IMR-90 (cell line): ENCODE data around the gene RALGPS1.

Experiments
- BHLHE40 ChIP-seq: fragments of 150-350 bp; IDR thresholded peaks from 2 replicates; pipeline ENCODE4 v1.6.1; 2016; ENCODE audit warnings: mild to moderate bottlenecking, low read depth, low read length
- CEBPB ChIP-seq: IDR thresholded peaks from 2 replicates; pipeline ENCODE4 v1.6.1; 2012; ENCODE audit warnings: low read depth, low read length, improper control_type of control experiment
- CHD1 ChIP-seq: IDR thresholded peaks from 2 replicates; pipeline ENCODE4 v1.6.1; 2012; ENCODE audit warnings: low read depth, low read length, improper control_type of control experiment
- CTCF ChIP-seq: conservative IDR thresholded peaks from 2 replicates; pipeline ENCODE4 v1.5.1; 2012; ENCODE audit warnings: mild to moderate bottlenecking, low read depth, low read length, improper control_type of control experiment
- FOS ChIP-seq: fragments of 150-350 bp; IDR thresholded peaks from 2 replicates; pipeline ENCODE4 v1.6.1; 2016; ENCODE audit warnings: low read depth, low read length
- MAZ ChIP-seq: IDR thresholded peaks from 2 replicates; pipeline ENCODE4 v1.6.1; 2012; ENCODE audit warnings: low read depth, mild to moderate bottlenecking, low read length, improper control_type of control experiment, moderate library complexity, borderline replicate concordance
- MXI1 ChIP-seq: IDR thresholded peaks from 2 replicates; pipeline ENCODE4 v1.6.1; 2012; ENCODE audit warnings: low read depth, mild to moderate bottlenecking, low read length, moderate library complexity, borderline replicate concordance
- POLR2A ChIP-seq: IDR thresholded peaks from 2 replicates; pipeline ENCODE4 v1.6.1; 2012; ENCODE audit warnings: mild to moderate bottlenecking, low read depth, low read length
- RAD21 ChIP-seq: IDR thresholded peaks from 2 replicates; pipeline ENCODE4 v1.6.1; 2012; ENCODE audit warnings: low read length, improper control_type of control experiment
- RCOR1 ChIP-seq: IDR thresholded peaks from 2 replicates; pipeline ENCODE4 v1.6.1; 2012; ENCODE audit warnings: mild to moderate bottlenecking, low read length, improper control_type of control experiment; ENCODE audit not compliant: insufficient replicate concordance
- RFX5 ChIP-seq: IDR thresholded peaks from 2 replicates; pipeline ENCODE4 v1.8.0; 2012; ENCODE audit warnings: low read depth, mild to moderate bottlenecking, low read length, moderate library complexity
- SMC3 ChIP-seq: fragments of 150-350 bp; IDR thresholded peaks from 2 replicates; pipeline ENCODE4 v1.6.1; 2016; ENCODE audit warnings: low read depth, mild to moderate bottlenecking, antibody characterized with exemption, low read length, moderate library complexity

- TF ChIP-seq RAD21 (no peak), CTCF (no peak), CEBPB (no peak), BHLHE40 (no peak), POLR2A (no peak), MAZ (no peak), FOS (no peak), MXI1 (no peak), CHD1 (no peak), RCOR1 (no peak), SMC3 (no peak), RFX5 (no peak)
Observed at GRCh38 chr9:127144670-127145445, 230.3 kb downstream of the RALGPS1 start.
